GM12891 (cell line): ENCODE results near the gene ASIC3.

Source experiments
- POLR2A ChIP-seq: IDR thresholded peaks from 2 replicates; pipeline ENCODE4 v1.6.1; 2011; ENCODE audit warnings: low read depth, low read length, control low read depth
- POLR2AphosphoS5 ChIP-seq: IDR thresholded peaks from 2 replicates; pipeline ENCODE4 v1.6.1; 2011; ENCODE audit warnings: low read depth, low read length, control low read depth
- TAF1 ChIP-seq: IDR thresholded peaks from 2 replicates; pipeline ENCODE4 v1.6.1; 2011; ENCODE audit warnings: low read depth, low read length, control low read depth

GRCh38 chr7:151077705-151078232 lies 29.4 kb downstream of the ASIC3 start:
- no peak for TF ChIP-seq POLR2A
- TF ChIP-seq TAF1: no peak
- TF ChIP-seq POLR2AphosphoS5: no peak
